ENCODE measurements around the gene DNAI2. TPM values are rescaled to one million over a fixed set of nuclear protein-coding genes. Genes with fewer than 3 reads are reported as not detected.
"Not testable (repeated sequence)": the region's sequence is repeated elsewhere in the genome, so short reads cannot be mapped to it uniquely, and the experiment has no call there.

DNAI2 gene
- total RNA-seq, 6 experiments from 2014 or later: not detected

DNA sequence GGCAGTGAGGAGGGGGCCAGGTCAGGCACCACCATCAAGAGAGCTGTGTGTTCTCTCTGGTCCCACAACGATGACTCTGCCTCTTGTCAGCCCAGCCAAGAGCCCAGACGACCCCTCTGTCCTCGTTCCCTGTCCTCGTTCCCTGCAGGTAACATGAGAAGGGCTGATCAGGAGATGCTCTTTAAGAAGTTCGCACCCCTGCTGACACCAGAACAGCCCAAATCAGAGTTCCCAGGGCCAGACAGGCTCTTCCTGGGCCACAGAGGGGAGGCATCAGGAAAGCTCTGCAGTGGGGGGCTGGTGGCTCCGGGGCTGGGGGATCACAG lies 13.5 kb upstream of the DNAI2 start:
- DNase-seq: no peak
- intact Hi-C loops (cut with DNase I): no loop called here
- Histone ChIP-seq H3K27me3 (no peaks in the 10 kb centered on the region), H3K9me3 (no peaks in the 10 kb centered on the region), H3K36me3 (no peaks in the 10 kb centered on the region), H3K4me1 (no peaks in the 10 kb centered on the region), H3K27ac (no peak overlapping the region), H3K4me3 (no peak overlapping the region)
- no peak for ATAC-seq
- TF ChIP-seq, protein P1, sequence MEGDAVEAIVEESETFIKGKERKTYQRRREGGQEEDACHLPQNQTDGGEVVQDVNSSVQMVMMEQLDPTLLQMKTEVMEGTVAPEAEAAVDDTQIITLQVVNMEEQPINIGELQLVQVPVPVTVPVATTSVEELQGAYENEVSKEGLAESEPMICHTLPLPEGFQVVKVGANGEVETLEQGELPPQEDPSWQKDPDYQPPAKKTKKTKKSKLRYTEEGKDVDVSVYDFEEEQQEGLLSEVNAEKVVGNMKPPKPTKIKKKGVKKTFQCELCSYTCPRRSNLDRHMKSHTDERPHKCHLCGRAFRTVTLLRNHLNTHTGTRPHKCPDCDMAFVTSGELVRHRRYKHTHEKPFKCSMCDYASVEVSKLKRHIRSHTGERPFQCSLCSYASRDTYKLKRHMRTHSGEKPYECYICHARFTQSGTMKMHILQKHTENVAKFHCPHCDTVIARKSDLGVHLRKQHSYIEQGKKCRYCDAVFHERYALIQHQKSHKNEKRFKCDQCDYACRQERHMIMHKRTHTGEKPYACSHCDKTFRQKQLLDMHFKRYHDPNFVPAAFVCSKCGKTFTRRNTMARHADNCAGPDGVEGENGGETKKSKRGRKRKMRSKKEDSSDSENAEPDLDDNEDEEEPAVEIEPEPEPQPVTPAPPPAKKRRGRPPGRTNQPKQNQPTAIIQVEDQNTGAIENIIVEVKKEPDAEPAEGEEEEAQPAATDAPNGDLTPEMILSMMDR (IDR thresholded peaks at IDR 0.05): no peak
- no peak for TF ChIP-seq POLR2A (IDR thresholded peaks at IDR 0.05)
- WGBS (ENCODE audit: insufficient coverage, low coverage, low lambda C conversion rate, missing lambda C conversion rate): 40% methylated on average over 2 of the region's 6 CpGs

DNA sequence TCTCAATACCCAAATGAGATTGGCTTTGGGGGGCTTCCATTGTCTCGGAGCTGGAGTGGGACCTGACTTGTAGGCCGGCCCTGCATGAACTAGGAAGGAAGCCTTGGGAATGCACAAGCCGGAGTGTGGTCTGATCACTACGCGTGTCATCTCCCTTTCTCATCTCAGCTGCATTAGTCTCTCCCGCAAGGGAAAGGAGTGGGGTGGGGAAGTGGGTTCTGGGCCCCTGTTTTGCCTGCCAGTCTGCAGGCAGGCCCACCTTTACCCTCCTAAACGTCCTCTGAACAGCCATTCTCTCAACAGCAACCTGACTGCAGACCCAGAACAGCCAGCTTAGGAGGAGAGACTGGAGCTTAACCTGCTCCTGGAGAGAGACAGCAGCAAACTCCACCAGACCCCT lies 11.4 kb upstream of the DNAI2 start:
- Histone ChIP-seq H3K27ac (no peak overlapping the region), H3K27me3 (no peaks in the 10 kb centered on the region), H3K36me3 (no peaks in the 10 kb centered on the region), H3K4me1 (no peaks in the 10 kb centered on the region), H3K9me3 (no peaks in the 10 kb centered on the region), H3K4me3 (no peak overlapping the region)
- no peak for ATAC-seq
- TF ChIP-seq, protein P1 (IDR thresholded peaks at IDR 0.05): no peak
- TF ChIP-seq POLR2A (IDR thresholded peaks at IDR 0.05): no peak
- no peak for DNase-seq
- 50% methylated on average over 1 of the region's 7 CpGs for WGBS (ENCODE audit: insufficient coverage, low coverage, low lambda C conversion rate, missing lambda C conversion rate)
- intact Hi-C loops (cut with DNase I): no loop called here

DNA sequence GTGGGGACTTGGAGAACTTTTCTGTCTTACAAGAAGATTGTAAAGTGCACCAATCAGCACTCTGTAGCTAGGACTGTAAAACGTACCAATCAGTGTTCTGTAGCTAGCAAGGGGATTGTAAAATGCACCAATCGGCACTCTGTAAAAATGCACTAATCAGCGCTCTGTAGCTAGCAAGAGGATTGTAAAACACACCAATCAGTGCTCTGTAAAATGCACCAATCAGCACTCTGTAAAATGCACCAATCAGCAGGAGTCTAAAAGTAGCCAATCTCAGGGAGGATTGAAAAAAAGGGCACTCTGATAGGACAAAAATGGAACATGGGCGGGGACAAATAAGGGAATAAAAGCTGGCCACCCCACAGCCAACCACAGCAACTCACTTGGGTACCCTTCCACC lies 7.0 kb upstream of the DNAI2 start:
- ATAC-seq; DNase-seq; H3K4me1 ChIP-seq; H3K27ac ChIP-seq; H3K4me3 ChIP-seq; H3K9me3 ChIP-seq; H3K27me3 ChIP-seq; H3K36me3 ChIP-seq; intact Hi-C loops (cut with DNase I): not testable (repeated sequence)
- WGBS (ENCODE audit: insufficient coverage, low coverage, low lambda C conversion rate, missing lambda C conversion rate): 68% methylated on average over 3 of the region's 4 CpGs

DNA sequence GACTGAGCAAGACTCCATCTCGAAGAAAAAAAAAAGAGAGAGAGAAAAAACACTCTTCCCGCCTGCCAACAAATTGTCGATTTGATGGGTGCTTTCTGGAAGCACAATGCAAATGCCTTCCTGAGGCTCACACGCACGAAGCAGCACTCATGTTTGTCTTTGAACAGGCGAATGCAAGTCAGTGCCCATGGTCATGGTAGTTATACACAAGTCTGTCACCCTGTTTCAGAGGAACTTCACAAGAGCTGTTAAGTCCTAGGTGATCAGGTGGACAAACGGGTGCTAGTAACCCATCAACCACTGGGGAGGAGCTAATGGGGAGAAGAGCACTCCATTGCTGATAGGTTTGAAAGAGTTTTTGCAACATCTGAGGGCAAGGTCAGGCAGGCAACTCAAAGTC lies 6.5 kb upstream of the DNAI2 start:
- 62% methylated on average over 7 of the region's 7 CpGs for WGBS (ENCODE audit: insufficient coverage, low coverage, low lambda C conversion rate, missing lambda C conversion rate)
- H3K27me3 ChIP-seq: no peaks in the 10 kb centered on the region
- intact Hi-C loops (cut with DNase I): no loop called here
- no peaks in the 10 kb centered on the region for H3K4me1 ChIP-seq
- no peak overlapping the region for H3K27ac ChIP-seq
- DNase-seq: no peak
- TF ChIP-seq POLR2A (IDR thresholded peaks at IDR 0.05): no peak
- TF ChIP-seq, protein P1 (IDR thresholded peaks at IDR 0.05): no peak
- no peaks in the 10 kb centered on the region for H3K9me3 ChIP-seq
- no peaks in the 10 kb centered on the region for H3K36me3 ChIP-seq
- no peak for ATAC-seq
- no peak overlapping the region for H3K4me3 ChIP-seq

DNA sequence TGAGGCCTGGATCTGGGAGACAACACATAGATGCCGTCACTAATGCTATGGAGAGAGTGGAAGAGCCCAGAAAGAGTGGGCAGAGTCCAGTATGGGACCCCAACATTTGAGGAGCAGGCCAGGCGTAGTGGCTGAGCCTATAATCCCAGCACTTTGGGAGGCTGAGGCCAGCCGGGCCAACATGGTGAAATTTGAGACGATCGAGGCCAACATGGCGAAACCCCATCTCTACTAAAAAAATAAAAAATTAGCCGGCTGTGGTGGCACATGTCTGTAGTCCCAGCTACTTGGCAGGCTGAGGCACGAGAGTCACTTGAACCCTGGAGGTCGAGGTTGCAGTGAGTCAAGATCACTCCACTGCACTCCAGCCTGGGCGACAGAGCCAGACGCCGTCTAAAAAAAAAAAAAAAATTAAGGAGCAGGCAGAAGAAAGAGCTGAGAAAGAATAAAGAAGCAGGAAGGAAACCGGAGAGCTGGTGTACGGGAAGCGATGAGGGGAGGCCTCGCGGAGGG lies 6.0 kb upstream of the DNAI2 start:
- no peaks in the 10 kb centered on the region for H3K9me3 ChIP-seq
- no peaks in the 10 kb centered on the region for H3K36me3 ChIP-seq
- no peak for TF ChIP-seq POLR2A (IDR thresholded peaks at IDR 0.05)
- TF ChIP-seq, protein P1 (IDR thresholded peaks at IDR 0.05): no peak
- WGBS (ENCODE audit: insufficient coverage, low coverage, low lambda C conversion rate, missing lambda C conversion rate): 44% methylated on average over 13 of the region's 17 CpGs
- H3K4me1 ChIP-seq: no peaks in the 10 kb centered on the region
- no peak overlapping the region for H3K27ac ChIP-seq
- H3K4me3 ChIP-seq: no peak overlapping the region
- intact Hi-C loops (cut with DNase I): no loop called here
- DNase-seq (no peak), ATAC-seq (no peak)
- H3K27me3 ChIP-seq: no peaks in the 10 kb centered on the region
